GM18867 (cell line): ENCODE data around the gene OR52I1.

Experiments used
- ATAC-seq: cut with Tn5 transposase; IDR thresholded peaks from one replicate; pipeline ENCODE4 v1.9.1; 2021; ENCODE audit warnings: mild to moderate bottlenecking, moderate library complexity; ENCODE audit not compliant: unreplicated experiment

The OR52I1 gene, protein sequence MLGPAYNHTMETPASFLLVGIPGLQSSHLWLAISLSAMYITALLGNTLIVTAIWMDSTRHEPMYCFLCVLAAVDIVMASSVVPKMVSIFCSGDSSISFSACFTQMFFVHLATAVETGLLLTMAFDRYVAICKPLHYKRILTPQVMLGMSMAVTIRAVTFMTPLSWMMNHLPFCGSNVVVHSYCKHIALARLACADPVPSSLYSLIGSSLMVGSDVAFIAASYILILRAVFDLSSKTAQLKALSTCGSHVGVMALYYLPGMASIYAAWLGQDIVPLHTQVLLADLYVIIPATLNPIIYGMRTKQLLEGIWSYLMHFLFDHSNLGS

DNA sequence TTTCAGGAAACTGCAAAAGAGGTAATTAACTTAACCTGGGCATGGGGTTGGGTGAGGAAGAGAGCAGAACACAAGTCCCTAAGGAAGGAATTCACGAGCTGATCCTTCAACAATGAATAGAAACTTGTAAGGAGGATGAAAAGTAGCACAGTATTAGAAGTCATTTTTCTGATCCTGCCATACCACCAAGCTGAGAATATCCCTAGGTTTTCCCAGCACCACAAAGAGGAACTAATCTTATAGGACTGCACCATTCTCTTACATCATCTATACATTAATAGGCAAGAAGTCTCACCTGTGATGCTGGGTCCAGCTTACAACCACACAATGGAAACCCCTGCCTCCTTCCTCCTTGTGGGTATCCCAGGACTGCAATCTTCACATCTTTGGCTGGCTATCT, at the start of gene OR52I1:
Gene OR52I1, plus strand, starts transcription at position 301 of the 400 bp plus-strand sequence. Its CDS starts 0 bp downstream, at position 301.
- ATAC-seq, result no peak

DNA sequence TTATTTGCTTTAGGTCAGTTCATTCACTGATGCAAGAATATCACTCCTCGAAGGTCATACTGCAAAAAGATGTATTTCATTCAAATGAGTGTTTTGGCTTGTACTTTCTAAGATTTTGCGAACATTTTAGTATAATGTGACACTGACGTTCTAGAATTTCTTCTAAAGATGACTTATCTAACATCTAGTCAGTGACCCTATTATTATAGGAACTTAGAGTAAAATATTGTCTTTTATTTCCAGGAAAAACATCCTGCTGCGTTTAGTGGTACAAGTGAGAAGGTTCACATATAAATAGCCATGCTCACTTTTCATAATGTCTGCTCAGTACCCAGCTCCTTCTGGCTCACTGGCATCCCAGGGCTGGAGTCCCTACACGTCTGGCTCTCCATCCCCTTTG, 48.9 kb upstream of the OR52I1 start, which contains the start of gene OR52M1:
Gene OR52M1, plus strand, starts transcription at position 301 of the 400 bp plus-strand sequence. Its CDS starts 0 bp downstream, at position 301.
- ATAC-seq, result no peak

DNA sequence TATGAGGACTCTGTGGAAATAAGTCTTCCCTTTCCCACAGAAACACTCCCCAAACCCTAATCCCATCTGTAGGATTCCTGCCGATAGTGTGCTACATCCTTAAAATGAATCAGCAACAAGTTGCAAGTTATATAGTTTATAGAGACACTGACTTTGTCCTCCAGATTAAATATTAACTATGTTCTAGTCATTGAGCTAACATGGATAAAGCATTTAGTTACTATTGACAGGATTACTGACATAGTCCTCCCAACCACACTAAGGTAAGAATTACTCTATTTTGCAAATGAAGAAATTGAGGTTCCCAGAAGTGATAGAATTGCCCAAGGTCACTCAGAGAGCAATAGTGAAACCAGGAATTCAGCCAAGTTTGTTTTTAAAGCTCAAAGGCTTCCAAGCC, 47.0 kb upstream of the OR52I1 start:
- no peak for ATAC-seq

DNA sequence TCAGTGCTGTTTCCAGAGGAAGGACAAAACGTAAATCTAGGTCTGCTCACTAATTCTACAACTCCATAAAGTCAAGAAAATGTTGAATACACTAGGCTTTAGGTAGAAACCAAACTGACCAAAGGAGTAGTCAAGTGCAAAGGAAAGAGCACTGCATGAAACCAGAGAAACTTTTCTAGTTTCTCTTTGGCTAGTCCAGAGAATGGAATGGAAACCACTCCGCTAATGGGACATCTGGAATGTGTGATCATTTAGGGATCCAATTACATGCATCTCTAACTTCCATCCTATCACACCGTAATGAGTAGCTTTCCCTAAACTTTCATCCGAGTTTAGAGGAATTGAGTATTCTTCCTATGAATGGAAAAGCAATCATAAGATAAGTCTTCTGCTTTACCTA, 46.4 kb upstream of the OR52I1 start:
- ATAC-seq, result no peak

DNA sequence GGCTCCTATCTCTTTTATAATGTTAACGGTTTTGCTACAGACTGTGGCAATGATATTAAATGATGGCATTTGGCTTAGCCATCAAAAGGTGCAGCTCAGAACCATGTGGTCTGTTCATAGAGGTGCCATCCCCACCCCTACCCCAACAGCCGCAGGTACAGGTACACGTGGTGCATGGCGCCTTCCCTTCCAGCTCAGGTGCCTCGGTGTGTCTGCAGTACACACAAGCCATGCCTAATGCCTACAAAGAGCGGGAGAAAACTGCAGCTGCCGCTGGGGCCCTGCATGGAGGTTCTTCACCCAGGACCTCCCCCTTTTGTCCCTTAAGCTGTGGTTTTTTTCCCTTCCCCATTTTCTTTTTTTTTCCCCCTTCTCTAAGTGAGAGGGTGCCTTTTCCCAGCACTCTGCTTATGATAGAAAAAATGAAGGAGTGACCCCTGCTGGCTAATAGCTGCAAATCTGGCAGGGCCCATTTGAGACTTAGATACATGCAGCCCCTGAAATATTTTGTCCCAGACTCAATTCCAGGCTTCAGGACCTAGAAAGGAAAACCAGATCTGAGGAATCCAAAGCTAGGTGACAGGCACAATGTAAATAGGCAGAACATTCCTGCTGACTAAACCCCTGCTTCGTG, 42.4 kb upstream of the OR52I1 start:
- no peak for ATAC-seq

DNA sequence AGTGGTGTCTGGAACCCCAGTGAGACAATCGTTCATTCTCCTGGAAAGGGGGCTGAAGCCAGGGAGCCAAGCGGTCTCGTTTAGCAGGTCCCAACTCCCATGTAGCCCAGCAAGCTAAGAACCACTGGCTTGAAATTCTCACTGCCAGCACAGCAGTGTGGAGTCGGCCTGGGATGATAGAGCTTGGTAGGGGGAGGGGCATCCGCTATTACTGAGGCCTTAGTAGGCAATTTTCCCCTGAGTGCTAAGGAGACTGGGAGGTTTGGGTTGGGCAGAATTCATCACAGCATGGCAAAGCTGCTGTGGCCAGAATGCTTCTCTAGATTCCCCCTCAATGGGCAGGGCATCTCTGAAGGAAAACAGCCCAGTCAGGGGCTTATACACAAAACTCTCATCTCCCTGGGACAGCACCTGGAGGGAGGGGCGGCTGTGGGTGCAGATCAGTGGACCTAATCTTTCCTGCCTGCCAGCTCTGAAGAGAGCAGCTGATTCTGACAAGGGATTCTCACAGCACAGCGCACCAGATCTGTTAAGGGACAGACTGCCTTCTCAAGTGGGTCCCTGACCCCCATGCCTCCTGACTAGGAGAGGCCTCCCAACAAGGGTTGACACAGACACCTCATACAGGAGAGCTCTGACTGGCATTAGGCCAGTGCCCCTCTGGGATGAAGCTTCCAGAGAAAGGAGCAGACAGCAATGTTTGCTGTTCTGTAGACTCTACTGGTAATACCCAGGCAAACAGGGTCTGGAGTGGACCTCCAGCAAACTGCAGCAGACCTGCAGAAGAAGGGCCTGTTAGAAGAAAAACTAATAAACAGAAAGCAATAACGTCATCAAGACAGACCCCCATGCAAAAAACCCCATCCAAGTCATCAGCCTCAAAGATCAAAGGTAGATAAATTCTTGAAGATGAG, 34.1 kb upstream of the OR52I1 start:
- ATAC-seq, result no peak

DNA sequence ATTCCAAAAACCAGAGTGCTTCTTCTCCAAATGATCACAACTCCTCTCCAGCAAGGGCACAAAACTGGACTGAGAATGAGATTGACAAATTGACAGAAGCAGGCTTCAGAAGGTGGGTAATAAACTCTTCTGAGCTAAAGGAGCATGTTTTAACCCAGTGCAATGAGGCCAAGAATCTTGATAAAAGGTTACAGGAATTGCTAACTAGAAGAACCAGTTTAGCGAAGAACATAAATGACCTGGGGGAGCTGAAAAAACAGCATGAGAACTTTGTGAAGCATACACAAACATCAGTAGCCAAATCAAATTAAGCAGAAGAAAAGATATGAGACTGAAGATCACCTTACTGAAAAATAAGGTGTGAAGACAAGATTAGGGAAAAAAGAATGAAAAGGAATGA, 33.4 kb upstream of the OR52I1 start:
- ATAC-seq, result no peak

DNA sequence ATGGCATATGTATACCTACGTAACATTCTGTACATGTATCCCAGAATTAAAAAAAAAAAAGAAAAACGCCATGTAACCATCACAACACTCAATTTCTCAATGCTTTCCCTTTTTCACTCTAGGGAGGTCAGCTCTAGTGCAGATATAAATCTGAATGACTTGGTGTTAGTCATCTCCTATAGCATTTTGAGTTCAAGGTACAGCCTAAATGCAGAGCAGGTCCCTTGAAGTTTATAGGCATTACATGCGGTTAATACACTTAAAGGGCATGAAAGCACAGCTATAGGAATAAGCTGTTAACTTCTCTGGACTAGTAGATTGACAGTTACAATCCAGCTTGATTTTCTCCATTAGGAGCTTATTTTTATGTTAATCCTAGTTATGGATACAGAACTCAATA, 28.5 kb upstream of the OR52I1 start:
- ATAC-seq, result no peak

DNA sequence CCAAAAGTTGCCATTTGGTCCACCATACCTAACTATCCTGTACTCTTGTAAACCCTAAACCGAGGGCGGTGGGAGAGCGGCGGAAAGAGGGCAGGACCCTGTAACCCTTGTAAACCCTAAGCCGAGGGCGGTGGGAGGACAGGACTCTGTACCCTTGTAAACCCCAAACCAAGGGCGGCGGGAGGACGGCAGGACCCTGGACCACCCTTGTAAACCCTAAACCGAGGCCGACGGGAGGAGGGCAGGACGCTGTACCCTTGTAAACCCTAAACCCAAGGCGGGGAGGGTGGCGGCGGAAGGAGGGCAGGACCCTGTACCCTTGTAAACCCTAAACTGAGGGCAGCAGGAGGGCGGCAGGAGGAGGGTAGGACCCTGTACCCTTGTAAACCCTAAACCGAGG, 24.8 kb upstream of the OR52I1 start:
- no peak for ATAC-seq

DNA sequence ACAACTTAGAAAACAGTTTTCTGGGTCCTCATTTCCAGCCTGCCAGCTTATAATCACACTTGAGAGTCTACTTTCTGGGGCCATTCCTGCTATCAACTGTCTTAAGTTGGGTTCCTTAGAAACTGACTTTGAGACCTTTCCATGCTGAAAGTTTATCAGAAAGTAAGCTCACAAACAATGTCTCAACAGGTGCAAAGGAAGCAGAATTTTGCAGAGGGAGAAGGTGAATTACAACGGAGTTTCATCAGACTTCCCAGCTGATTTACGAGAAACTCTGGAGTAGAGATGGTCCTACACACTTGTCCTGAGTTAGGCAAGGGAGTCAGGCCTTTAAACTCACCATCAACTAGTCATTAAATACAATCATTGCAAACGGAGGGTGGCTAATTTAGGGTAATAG, 17.0 kb upstream of the OR52I1 start:
- ATAC-seq, result no peak

DNA sequence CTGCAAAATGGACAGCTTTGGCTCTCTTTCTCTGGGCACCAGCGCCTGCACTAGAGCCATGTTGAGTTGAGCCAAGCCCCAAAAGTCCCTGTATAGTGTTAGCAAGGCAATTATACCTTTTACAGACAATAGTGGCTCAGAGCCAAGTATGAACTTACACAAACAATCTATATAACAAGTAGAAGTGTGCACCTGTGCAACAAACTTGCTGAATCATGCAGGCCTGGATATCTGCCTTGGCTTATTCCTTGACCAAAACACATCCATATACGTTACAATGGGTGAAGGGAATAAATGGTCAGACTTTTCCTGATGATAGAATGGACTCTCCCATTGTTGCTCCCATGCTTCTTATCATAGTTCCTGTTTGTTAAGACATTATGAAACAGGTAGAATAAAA, 16.1 kb upstream of the OR52I1 start:
- ATAC-seq, result no peak

DNA sequence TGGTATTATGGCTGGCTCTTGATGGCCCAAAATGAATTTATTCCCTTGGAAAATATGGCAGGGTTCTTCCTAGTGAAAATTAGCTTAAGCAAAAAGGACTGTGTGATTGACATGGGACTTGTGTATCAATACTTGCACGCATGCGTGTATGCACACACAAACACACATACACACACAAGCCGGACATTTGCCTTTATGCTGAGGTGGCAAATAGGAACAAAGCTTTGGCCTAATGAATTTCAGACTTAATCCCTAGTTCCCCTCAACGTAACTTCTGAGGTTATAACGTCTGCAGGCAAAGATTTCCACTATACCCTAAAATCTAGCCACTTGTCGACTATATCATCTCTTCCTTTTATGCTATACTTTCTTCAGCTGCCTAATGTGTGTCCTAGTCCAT, 15.2 kb upstream of the OR52I1 start:
- no peak for ATAC-seq

DNA sequence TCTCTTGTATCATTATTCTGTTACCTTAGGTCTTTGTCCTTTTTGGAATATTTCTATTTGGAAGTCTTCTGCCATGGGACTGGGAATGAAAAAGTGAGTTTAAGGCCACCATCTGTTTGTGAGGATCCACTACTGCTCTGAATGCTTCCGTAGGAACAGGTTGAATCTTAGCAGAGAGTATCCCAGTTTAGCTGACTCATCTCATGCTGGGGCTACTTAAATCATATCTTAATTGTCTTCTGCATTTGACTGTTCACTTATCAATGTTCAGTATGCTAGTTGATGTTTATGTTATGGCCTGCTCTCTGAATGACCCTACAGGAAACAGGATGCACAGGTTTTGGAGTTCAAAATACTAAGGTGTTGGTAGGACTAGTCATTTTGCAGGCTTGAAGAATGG, 13.7 kb upstream of the OR52I1 start:
- ATAC-seq, result no peak

DNA sequence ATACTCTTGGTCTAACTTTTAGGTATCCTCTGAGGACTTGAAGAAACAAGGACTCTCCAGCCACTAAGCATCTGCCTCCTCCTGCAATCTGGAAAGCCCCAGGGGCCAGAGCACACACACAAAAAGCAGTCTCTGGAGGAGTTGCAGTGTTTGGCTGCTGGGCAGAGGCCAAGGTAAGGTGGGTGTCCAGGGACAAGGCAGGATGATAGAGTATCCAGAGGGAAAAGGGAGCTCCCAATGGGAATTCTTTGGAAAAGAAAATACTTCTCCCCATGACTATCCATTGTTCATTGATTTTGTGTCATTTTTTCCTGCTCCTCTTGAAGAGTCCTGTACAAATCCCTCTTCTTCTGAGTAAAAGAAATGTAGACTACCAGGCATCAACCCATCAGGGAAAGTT, 12.4 kb upstream of the OR52I1 start, which contains the start of gene OR52I2:
Gene OR52I2, plus strand, starts transcription at position 301 of the 400 bp plus-strand sequence.
- no peak for ATAC-seq

DNA sequence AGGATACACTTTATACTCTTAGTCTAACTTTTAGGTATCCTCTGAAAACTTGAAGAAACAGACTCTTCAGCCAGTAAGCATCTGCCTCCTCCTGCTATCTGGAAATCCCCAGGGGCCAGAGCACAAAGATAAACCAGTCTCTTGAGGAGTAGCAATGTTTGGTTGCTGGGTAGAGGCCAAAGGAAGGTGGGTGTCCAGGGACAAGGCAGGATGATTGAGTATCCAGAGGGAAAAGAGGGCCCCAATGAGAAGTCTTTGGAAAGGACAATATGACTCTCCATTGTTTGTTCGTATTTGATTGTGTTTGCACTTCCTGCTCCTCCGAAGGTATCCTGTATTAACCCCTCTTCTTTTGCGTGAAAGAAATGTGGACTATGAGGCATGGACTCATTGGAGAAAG, 4.8 kb upstream of the OR52I1 start:
- no peak for ATAC-seq

DNA sequence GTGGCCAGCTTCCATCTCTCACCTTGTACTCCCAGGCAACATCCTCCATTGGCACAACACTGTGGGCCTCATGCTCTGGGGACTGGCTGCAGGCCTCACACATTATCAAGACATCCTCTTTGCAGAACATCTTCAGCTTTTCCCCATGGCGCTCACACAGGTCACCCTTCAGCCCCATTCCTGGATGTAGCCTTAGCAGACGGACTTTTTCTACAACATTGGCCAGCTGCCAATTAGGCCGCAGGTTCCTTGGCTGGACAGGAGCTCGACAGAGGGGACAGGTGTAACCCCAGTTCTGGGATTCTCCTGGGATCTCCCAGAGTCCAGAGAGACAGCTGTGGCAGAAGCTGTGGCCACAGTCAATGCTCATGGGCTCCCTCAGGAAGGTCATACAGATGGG, 11.2 kb downstream of the OR52I1 start:
- ATAC-seq, result no peak

DNA sequence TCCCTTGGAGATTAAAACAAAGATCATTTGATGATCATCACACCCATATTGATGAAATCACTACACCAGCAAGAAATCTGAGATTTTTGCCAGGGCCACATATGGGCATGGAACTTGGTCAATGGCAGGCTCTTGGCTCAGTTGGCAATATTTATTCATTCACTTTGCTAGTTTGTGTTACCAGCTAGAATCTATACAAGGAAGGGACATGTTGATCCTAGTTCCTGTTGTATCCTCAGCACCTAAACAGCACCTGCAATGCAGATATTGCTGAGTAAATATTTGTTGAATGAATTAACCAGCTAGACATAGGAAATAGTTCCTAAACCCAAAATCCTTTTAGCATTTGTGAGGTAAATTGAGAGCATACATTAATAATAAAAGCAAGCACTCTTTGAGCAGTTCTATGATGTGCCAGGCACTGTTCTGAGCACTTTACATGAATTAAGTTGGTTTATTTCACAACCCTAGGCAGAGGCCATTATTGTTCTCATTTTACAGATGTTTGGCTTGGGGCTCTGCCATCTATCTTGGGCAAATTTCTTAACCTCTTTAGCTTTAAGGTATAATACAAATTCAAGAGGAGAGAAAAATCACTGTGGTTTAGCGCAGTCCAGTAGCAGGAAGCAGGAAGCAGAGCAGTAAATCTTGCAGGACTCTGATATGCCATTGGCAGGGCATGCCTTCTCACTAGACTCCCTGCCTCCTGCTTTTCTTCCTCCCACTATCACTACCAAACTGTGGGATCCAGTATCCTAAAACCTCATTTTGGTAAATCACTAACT, 12.6 kb downstream of the OR52I1 start:
- ATAC-seq, result no peak

DNA sequence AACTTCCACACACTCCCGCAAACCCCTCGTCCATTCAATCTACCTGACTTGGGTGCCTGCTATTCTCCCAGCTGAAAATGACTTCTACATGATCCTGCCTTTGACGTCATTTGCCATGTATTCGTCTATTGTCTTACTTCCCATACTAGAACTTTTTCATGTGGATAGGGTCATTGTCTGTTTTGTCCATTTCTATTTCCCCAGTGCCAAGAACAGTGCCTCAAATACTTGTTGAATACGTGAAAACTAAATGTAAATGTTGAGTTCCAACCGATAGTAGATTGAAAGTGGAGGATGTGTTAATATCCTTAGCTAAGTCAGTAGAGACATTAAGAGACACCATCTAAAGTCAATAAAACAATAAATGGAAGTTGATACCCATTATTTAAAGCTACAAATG, 13.3 kb downstream of the OR52I1 start:
- no peak for ATAC-seq

DNA sequence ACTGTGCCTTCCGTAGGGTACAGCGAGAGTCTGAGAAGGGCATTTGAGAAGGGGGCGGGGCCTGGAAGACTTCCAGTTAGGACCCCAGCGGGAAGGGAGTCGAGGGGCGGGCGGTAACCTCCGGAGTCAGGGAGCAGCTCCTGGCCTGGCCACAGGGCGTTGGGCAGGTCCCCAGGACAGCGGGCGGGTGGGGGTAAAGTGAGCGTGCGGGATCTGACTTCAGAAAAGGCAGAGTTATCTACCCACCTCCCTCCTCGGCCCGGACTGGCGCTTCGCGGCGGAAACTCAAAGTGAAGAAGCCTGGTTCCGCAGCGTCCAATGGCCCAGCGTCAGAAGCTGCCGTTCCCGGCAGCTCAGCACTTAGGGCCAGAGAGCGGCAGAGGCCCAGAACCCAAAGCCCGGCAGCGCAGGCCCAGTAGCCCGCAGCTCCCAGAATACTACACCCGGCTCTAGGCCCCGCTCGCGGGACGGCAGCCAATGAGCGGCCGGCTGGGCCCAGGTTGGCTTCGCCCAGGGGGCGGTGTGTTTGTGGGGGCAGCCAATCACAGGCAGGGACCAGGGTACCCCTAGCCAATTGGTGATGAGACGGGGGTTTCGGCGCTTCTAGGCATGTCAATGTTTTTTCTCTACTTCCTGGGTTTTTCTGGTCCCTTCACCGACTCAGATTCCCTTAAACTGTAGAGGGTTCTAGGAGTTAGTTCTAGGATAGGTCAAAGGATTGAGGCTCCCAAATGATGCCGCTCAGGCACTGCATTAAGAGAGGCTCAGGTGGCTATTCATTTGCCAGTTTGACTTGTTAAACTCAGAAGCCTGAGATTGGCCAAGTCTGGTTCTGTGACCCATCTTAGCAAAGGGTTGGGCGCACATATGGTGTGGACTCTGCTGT, 14.2 kb downstream of the OR52I1 start, which contains the start of gene TRIM68:
Gene TRIM68, minus strand, starts transcription at position 451 of the 886 bp plus-strand sequence. CDS start 2,727 bp downstream, outside the sequence.
- peak; percentile 100 for ATAC-seq
